ENCODE data around the gene PRR14L. TPM values are rescaled to one million over a fixed set of nuclear protein-coding genes. Genes with fewer than 3 reads are reported as not detected.

Gene PRR14L
- total RNA-seq, 1 donor from 2014 or later: 69.8 TPM

GRCh38 chr22:31652911-31653684 lies 96.8 kb downstream of the PRR14L start:
- FAIRE-seq: no peak

DNA sequence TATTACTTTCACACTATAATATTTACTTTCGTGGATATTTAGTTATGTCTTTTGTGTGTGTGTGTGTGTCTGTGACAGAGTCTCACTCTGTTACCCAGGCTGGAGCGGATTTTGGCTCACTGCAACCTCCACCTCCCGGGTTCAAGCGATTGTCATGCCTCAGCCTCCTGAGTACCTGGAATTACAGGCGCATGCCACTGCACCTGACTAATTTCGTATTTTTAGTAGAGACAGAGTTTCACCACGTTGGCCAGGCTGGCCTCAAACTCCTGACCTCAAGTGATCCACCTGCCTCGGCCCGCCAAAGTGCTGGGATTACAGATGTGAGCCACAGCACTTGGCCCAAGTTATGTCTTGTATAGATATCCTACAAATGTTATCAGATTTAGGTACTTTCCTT lies 97.8 kb downstream of the PRR14L start:
- Histone ChIP-seq H3K27me3 (ENCODE audit: insufficient read depth, low read length) (no peaks in the 10 kb centered on the region), H2AFZ (ENCODE audit: low read depth, low read length) (no peak overlapping the region), H3K36me3 (ENCODE audit: insufficient read depth, low read length) (no peaks in the 10 kb centered on the region), H3K4me2 (ENCODE audit: low read length) (no peak overlapping the region), H3K4me3 (ENCODE audit: insufficient read depth, low read depth, low read length) (no peak overlapping the region), H3K79me2 (ENCODE audit: insufficient read depth, low read length) (peaks cover 72% of the 10 kb centered on the region), H3K4me1 (ENCODE audit: insufficient read depth, low read length) (peaks cover 24% of the 10 kb centered on the region), H4K20me1 (ENCODE audit: insufficient read depth, low read length) (peaks cover 19% of the 10 kb centered on the region), H3K27ac (ENCODE audit: low read depth, low read length) (no peak overlapping the region), H3K9me3 (ENCODE audit: insufficient read depth, low read depth, low read length) (no peaks in the 10 kb centered on the region), H3K9ac (ENCODE audit: low read length) (no peak overlapping the region)
- Mint-ChIP-seq H3K4me3 (ENCODE audit: unreplicated experiment) (no peak overlapping the region), H3K27me3 (ENCODE audit: low read depth, unreplicated experiment) (no peaks in the 10 kb centered on the region), H3K4me1 (ENCODE audit: low read depth, unreplicated experiment) (peaks cover 23% of the 10 kb centered on the region), H3K36me3 (ENCODE audit: low read depth, unreplicated experiment) (peaks cover 14% of the 10 kb centered on the region), H3K27ac (ENCODE audit: unreplicated experiment) (no peak overlapping the region), H3K9me3 (ENCODE audit: unreplicated experiment) (no peaks in the 10 kb centered on the region)
- DNase-seq (ENCODE audit: low read depth) (no peak), FAIRE-seq (no peak)
- TF ChIP-seq EZH2 (IDR thresholded peaks at IDR 0.05; ENCODE audit: insufficient read depth, low read length): no peak
- TF ChIP-seq, protein P1, sequence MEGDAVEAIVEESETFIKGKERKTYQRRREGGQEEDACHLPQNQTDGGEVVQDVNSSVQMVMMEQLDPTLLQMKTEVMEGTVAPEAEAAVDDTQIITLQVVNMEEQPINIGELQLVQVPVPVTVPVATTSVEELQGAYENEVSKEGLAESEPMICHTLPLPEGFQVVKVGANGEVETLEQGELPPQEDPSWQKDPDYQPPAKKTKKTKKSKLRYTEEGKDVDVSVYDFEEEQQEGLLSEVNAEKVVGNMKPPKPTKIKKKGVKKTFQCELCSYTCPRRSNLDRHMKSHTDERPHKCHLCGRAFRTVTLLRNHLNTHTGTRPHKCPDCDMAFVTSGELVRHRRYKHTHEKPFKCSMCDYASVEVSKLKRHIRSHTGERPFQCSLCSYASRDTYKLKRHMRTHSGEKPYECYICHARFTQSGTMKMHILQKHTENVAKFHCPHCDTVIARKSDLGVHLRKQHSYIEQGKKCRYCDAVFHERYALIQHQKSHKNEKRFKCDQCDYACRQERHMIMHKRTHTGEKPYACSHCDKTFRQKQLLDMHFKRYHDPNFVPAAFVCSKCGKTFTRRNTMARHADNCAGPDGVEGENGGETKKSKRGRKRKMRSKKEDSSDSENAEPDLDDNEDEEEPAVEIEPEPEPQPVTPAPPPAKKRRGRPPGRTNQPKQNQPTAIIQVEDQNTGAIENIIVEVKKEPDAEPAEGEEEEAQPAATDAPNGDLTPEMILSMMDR (IDR thresholded peaks at IDR 0.05; ENCODE audit: insufficient read depth, low read depth, low read length): no peak

More at GRCh38 chr22:31652911-31653684, 96.8 kb downstream of the PRR14L start:
- H2AFZ ChIP-seq (ENCODE audit: low read depth, low read length): no peak overlapping the region
- H3K4me1 ChIP-seq (ENCODE audit: insufficient read depth, low read length): peaks cover 13% of the 10 kb centered on the region
- Mint-ChIP-seq H3K27me3 (ENCODE audit: low read depth, unreplicated experiment) (no peaks in the 10 kb centered on the region), H3K4me3 (ENCODE audit: unreplicated experiment) (no peak overlapping the region), H3K4me1 (ENCODE audit: low read depth, unreplicated experiment) (peaks cover 13% of the 10 kb centered on the region), H3K27ac (ENCODE audit: unreplicated experiment) (no peak overlapping the region), H3K36me3 (ENCODE audit: low read depth, unreplicated experiment) (peaks cover 12% of the 10 kb centered on the region), H3K9me3 (ENCODE audit: unreplicated experiment) (no peaks in the 10 kb centered on the region)
- no peak for TF ChIP-seq EZH2 (IDR thresholded peaks at IDR 0.05; ENCODE audit: insufficient read depth, low read length)
- TF ChIP-seq, protein P1 (IDR thresholded peaks at IDR 0.05; ENCODE audit: insufficient read depth, low read depth, low read length): no peak
- peaks cover 23% of the 10 kb centered on the region for H4K20me1 ChIP-seq (ENCODE audit: insufficient read depth, low read length)
- no peak overlapping the region for H3K4me2 ChIP-seq (ENCODE audit: low read length)
- H3K9ac ChIP-seq (ENCODE audit: low read length): no peak overlapping the region
- H3K27me3 ChIP-seq (ENCODE audit: insufficient read depth, low read length): no peaks in the 10 kb centered on the region
- DNase-seq (ENCODE audit: low read depth): no peak
- H3K27ac ChIP-seq (ENCODE audit: low read depth, low read length): no peak overlapping the region
- peaks cover 81% of the 10 kb centered on the region for H3K79me2 ChIP-seq (ENCODE audit: insufficient read depth, low read length)
- no peak overlapping the region for H3K4me3 ChIP-seq (ENCODE audit: insufficient read depth, low read depth, low read length)
- H3K36me3 ChIP-seq (ENCODE audit: insufficient read depth, low read length): no peaks in the 10 kb centered on the region
- no peaks in the 10 kb centered on the region for H3K9me3 ChIP-seq (ENCODE audit: insufficient read depth, low read depth, low read length)

- no peak overlapping the region for H3K27ac ChIP-seq (ENCODE audit: low read depth, low read length)
- Mint-ChIP-seq H3K9me3 (ENCODE audit: unreplicated experiment) (no peaks in the 10 kb centered on the region), H3K4me3 (ENCODE audit: unreplicated experiment) (no peak overlapping the region), H3K27ac (ENCODE audit: unreplicated experiment) (no peak overlapping the region), H3K4me1 (ENCODE audit: low read depth, unreplicated experiment) (peaks cover 28% of the 10 kb centered on the region), H3K36me3 (ENCODE audit: low read depth, unreplicated experiment) (peaks cover 14% of the 10 kb centered on the region), H3K27me3 (ENCODE audit: low read depth, unreplicated experiment) (no peaks in the 10 kb centered on the region)
- no peak for FAIRE-seq
- peaks cover 28% of the 10 kb centered on the region for H3K4me1 ChIP-seq (ENCODE audit: insufficient read depth, low read length)
- H3K36me3 ChIP-seq (ENCODE audit: insufficient read depth, low read length): no peaks in the 10 kb centered on the region
- no peak overlapping the region for H3K4me2 ChIP-seq (ENCODE audit: low read length)
- TF ChIP-seq, protein P1 (IDR thresholded peaks at IDR 0.05; ENCODE audit: insufficient read depth, low read depth, low read length): no peak
- TF ChIP-seq EZH2 (IDR thresholded peaks at IDR 0.05; ENCODE audit: insufficient read depth, low read length): no peak
- H3K4me3 ChIP-seq (ENCODE audit: insufficient read depth, low read depth, low read length): no peak overlapping the region
- H3K9ac ChIP-seq (ENCODE audit: low read length): no peak overlapping the region
- peaks cover 69% of the 10 kb centered on the region for H3K79me2 ChIP-seq (ENCODE audit: insufficient read depth, low read length)
- no peak for DNase-seq (ENCODE audit: low read depth)
- H4K20me1 ChIP-seq (ENCODE audit: insufficient read depth, low read length): peaks cover 23% of the 10 kb centered on the region
- no peaks in the 10 kb centered on the region for H3K27me3 ChIP-seq (ENCODE audit: insufficient read depth, low read length)
- H3K9me3 ChIP-seq (ENCODE audit: insufficient read depth, low read depth, low read length): no peaks in the 10 kb centered on the region
- no peak overlapping the region for H2AFZ ChIP-seq (ENCODE audit: low read depth, low read length)
These were observed 98.3 kb downstream of the PRR14L start for GRCh38 chr22:31651664-31652063.
